ENCODE measurements around the gene CHST4. TPM values are rescaled to one million over a fixed set of nuclear protein-coding genes. Genes with fewer than 3 reads are reported as not detected.

CHST4 gene
- total RNA-seq, 1 donor from 2014 or later: 0.38 TPM

DNA sequence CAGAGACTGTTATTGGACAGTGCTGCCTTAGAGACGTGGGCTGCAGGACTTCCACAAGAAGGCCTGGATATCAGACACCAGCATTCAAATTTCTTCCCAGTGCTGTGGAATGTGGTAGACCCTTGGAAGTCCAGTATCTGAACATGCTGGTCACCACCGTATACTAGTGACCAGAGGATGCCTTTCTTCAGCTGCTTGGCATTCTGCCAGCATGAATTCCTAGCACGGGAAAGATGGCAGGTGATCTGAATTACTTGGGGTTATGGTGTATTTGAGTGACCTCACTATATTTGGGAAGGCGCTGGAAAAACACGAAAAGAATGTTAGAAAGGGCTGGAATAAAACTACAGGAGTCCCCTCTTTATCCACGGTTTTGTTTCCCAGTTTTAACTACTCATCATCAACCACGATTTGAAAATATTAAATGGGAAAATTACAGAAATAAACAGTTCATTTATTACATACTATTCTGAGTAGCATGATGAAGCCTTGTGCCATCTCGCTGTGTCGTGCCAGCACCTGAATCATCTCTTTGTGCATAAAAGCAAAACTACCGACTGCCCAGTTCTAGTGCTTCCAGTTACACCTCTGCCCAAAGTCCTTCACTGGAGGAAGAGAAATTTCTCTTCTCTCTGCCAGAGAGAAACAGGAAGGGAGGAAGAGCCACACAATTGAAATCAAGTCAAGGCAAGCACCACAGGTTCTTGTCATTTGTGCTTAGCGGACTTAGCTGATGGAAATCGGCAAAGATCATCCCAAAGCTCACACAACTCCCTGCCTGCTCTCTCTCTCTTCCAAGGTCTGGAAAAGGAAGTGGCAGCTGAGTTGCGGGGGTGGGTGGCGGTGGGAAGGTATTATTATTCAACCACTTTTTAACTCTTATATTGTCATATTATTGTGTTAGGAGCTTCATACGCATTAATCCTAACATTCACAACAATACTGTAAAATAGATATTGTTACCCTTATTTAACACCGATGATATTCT lies 1.4 kb upstream of the CHST4 start:
- ATAC-seq: no peak
- intact Hi-C loops (cut with DNase I): no loop called here
- TF ChIP-seq CTCF (IDR thresholded peaks at IDR 0.05): no peak
- H3K27ac ChIP-seq: no peak overlapping the region
- DNase-seq: no peak
- H3K4me1 ChIP-seq: no peaks in the 10 kb centered on the region
- H3K4me3 ChIP-seq: no peak overlapping the region
- no peaks in the 10 kb centered on the region for H3K36me3 ChIP-seq
- no peaks in the 10 kb centered on the region for H3K27me3 ChIP-seq
- H3K9me3 ChIP-seq: no peaks in the 10 kb centered on the region

DNA sequence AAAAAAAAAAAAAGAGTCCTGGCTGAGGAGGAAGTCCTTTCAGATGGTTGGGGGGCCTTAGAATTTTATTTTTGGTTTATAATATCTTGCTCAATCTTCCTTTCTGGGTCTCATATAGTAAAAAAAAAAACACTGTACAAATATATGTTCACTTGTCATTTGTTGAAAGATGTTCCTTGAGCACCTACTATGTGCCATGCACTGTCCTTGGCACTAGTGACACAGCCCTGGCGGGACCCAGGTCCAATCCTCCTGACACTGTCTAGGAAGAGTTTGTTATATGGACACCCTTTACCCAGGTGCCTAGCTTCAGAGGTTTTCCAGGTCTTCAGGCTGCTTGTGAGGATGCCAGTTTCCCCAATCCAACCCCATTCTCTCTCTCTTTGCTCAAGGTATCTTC lies 2.0 kb downstream of the CHST4 start:
- Histone ChIP-seq H3K27me3 (no peaks in the 10 kb centered on the region), H3K36me3 (no peaks in the 10 kb centered on the region), H3K4me3 (no peak overlapping the region), H3K27ac (no peak overlapping the region), H3K4me1 (no peaks in the 10 kb centered on the region), H3K9me3 (no peaks in the 10 kb centered on the region)
- no peak for ATAC-seq
- TF ChIP-seq CTCF (IDR thresholded peaks at IDR 0.05): no peak
- intact Hi-C loops (cut with DNase I): no loop called here
- no peak for DNase-seq

- Histone ChIP-seq H3K27ac (no peak overlapping the region), H3K4me3 (no peak overlapping the region), H3K27me3 (no peaks in the 10 kb centered on the region), H3K4me1 (no peaks in the 10 kb centered on the region), H3K36me3 (no peaks in the 10 kb centered on the region), H3K9me3 (no peaks in the 10 kb centered on the region)
- ATAC-seq (no peak), DNase-seq (no peak)
- TF ChIP-seq CTCF (IDR thresholded peaks at IDR 0.05): no peak
- intact Hi-C loops (cut with DNase I): no loop called here
Observed at GRCh38 chr16:71528863-71529262, 2.6 kb downstream of the CHST4 start.

DNA sequence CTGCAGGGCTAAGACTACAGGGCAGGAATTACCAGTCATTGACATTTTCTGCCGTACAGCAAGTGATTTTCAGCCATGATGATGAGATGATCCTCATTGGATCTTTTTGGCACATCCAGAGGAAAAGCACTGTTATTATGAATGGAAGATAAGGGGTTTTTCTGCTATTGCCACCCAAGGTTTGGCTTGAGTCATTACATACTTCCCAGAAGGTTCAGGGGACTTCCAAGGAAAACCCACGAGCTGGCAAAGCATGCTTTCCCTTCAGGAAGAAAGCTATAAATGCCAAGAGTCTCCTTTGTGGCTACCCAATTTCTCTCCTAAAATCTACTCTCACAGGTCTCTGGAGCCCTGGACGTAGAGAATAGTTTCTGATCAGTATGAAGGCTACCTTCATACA lies 6.1 kb downstream of the CHST4 start:
- DNase-seq (no peak), ATAC-seq (no peak)
- Histone ChIP-seq H3K27ac (no peak overlapping the region), H3K4me3 (no peak overlapping the region), H3K27me3 (no peaks in the 10 kb centered on the region), H3K9me3 (no peaks in the 10 kb centered on the region), H3K4me1 (no peaks in the 10 kb centered on the region), H3K36me3 (no peaks in the 10 kb centered on the region)
- intact Hi-C loops (cut with DNase I): no loop called here
- no peak for TF ChIP-seq CTCF (IDR thresholded peaks at IDR 0.05)

GRCh38 chr16:71536752-71537499 lies 10.7 kb downstream of the CHST4 start:
- Histone ChIP-seq H3K4me1 (no peaks in the 10 kb centered on the region), H3K36me3 (no peaks in the 10 kb centered on the region), H3K9me3 (no peaks in the 10 kb centered on the region), H3K4me3 (no peak overlapping the region), H3K27me3 (no peaks in the 10 kb centered on the region), H3K27ac (no peak overlapping the region)
- no peak for TF ChIP-seq CTCF (IDR thresholded peaks at IDR 0.05)
- intact Hi-C loops (cut with DNase I): no loop called here
- DNase-seq (no peak), ATAC-seq (no peak)

Measured in upper lobe of right lung (tissue), 1 donor.